Esophagus muscularis mucosa (tissue), 4 donors: ENCODE data around the gene ACOXL. TPM values are rescaled to one million over a fixed set of nuclear protein-coding genes. Genes with fewer than 3 reads are reported as not detected.
A peak's percentile ranks its signal among the peaks of the same experiment; 100 is the strongest.

Experiments used
- DNase-seq: peaks from one replicate; pipeline ENCODE4 v3.0.0-alpha.2; 2017; ENCODE audit errors: extremely low spot score
- H3K27ac ChIP-seq, 4 donors: fragments of 200-600 bp; sonication (generic); replicated peaks in 1 of 4; 1 replicate in 3 of 4; 2 replicates in 1 of 4; pipeline ENCODE4 v1.5.1; 2016 to 2019; ENCODE audit warnings: mild to moderate bottlenecking in 1 of 4
- H3K27me3 ChIP-seq, 4 donors: fragments of 200-600 bp; sonication (generic); one replicate each; pipeline versions ENCODE4 v1.5.1 to v1.6.0; 2016 to 2019
- H3K36me3 ChIP-seq, 4 donors: fragments of 200-600 bp; sonication (generic); one replicate each; pipeline ENCODE4 v1.5.1; 2016 to 2019
- H3K4me1 ChIP-seq, 4 donors: fragments of 200-600 bp; sonication (generic); one replicate each; pipeline ENCODE4 v1.5.1; 2016 to 2019
- H3K4me3 ChIP-seq, 4 donors: fragments of 200-600 bp; sonication (generic); 1 replicate in 2 of 4; 2 replicates in 2 of 4; pipeline ENCODE4 v1.5.1; 2016 to 2019; ENCODE audit warnings: mild to moderate bottlenecking in 4 of 4, moderate library complexity in 1 of 4
- H3K9me3 ChIP-seq, 4 donors: fragments of 200-600 bp; sonication (generic); 1 replicate in 3 of 4; 2 replicates in 1 of 4; pipeline ENCODE4 v1.5.1; 2016 to 2019
- CTCF ChIP-seq, 3 experiments: fragments of 200-600 bp in 2 of 3; fragments of 450-650 bp in 1 of 3; sonication (generic) in 2 of 3; IDR thresholded peaks; one replicate each; pipeline ENCODE4 v1.5.1; 2017 to 2019; ENCODE audit warnings: antibody characterized with exemption in 3 of 3, mild to moderate bottlenecking in 2 of 3, moderate library complexity in 1 of 3
- EP300 ChIP-seq: sonication (generic); formaldehyde crosslinking; IDR thresholded peaks from one replicate; pipeline ENCODE4 v1.6.1; 2017; ENCODE audit warnings: antibody characterized with exemption
- POLR2A ChIP-seq: fragments of 450-650 bp; IDR thresholded peaks from one replicate; pipeline ENCODE4 v1.6.1; 2017; ENCODE audit warnings: antibody characterized with exemption, moderate library complexity, mild to moderate bottlenecking, low read depth
- POLR2AphosphoS5 ChIP-seq, 2 donors: sonication (generic); formaldehyde crosslinking; IDR thresholded peaks; one replicate each; pipeline ENCODE4 v1.6.1; 2017; ENCODE audit warnings: antibody characterized with exemption in 2 of 2
- WGBS: methylation state at CpG from one replicate; pipeline ENCODE4 v1.1.5; 2018; 5-methylcytosine and 5-hydroxymethylcytosine counted together
- intact Hi-C: fragments of 100-400 bp; cut with DNase I; formaldehyde crosslinking; loops from one replicate; pipeline ENCODE4 v1.15.1; 2023
- total RNA-seq, 4 donors: library from RNA; depleted of rRNA; stranded (reverse); fragments of >200 nt; gene quantifications; one replicate each; pipeline versions ENCODE4 v1.1.0 to v1.2.1, GENCODE V29; 2016

Gene ACOXL
- total RNA-seq, 4 donors from 2014 or later = not detected

GRCh38 chr2:110993557-110994231 lies 261.3 kb downstream of the ACOXL start:
- H3K36me3 ChIP-seq = no peaks in the 10 kb centered on the region
- H3K27ac ChIP-seq = no peak overlapping the region
- no peaks in the 10 kb centered on the region for H3K27me3 ChIP-seq
- DNase-seq = peak; percentile 62
- no peak overlapping the region for H3K4me3 ChIP-seq
- TF ChIP-seq EP300 (no peak), POLR2A (no peak), POLR2AphosphoS5 (IDR thresholded peaks at IDR 0.05) (peak in 1 of 2 donors; percentile 23)
- 45% methylated on average over 4 of the region's 4 CpGs for WGBS
- peaks cover 0 to 24% (median 22%) of the 10 kb centered on the region in 4 donors for H3K4me1 ChIP-seq
- intact Hi-C loops = no loop called here
- H3K9me3 ChIP-seq = no peaks in the 10 kb centered on the region

- 32% methylated on average over 5 of the region's 5 CpGs for WGBS
- intact Hi-C loops = no loop called here
Measured at GRCh38 chr2:110994250-110994961, 262.0 kb downstream of the ACOXL start.

GRCh38 chr2:110995911-110996310 lies 263.5 kb downstream of the ACOXL start:
- intact Hi-C loops = no loop called here
- Histone ChIP-seq H3K9me3 (no peaks in the 10 kb centered on the region), H3K27ac (no peak overlapping the region), H3K4me3 (no peak overlapping the region), H3K4me1 (peaks cover 0 to 24% (median 22%) of the 10 kb centered on the region in 4 donors), H3K36me3 (no peaks in the 10 kb centered on the region), H3K27me3 (no peaks in the 10 kb centered on the region)
- TF ChIP-seq EP300 (no peak), CTCF (IDR thresholded peaks at IDR 0.05) (no peak), POLR2AphosphoS5 (IDR thresholded peaks at IDR 0.05) (no peak), POLR2A (no peak)
- DNase-seq = no peak
- 79% methylated on average over 6 of the region's 6 CpGs for WGBS

More at GRCh38 chr2:110994250-110994961, 262.0 kb downstream of the ACOXL start:
- no peaks in the 10 kb centered on the region for H3K27me3 ChIP-seq
- H3K9me3 ChIP-seq = no peaks in the 10 kb centered on the region
- TF ChIP-seq POLR2A (no peak), POLR2AphosphoS5 (IDR thresholded peaks at IDR 0.05) (no peak), EP300 (no peak), CTCF (IDR thresholded peaks at IDR 0.05) (no peak)
- H3K4me3 ChIP-seq = no peak overlapping the region
- DNase-seq = no peak
- peaks cover 0 to 24% (median 22%) of the 10 kb centered on the region in 4 donors for H3K4me1 ChIP-seq
- no peaks in the 10 kb centered on the region for H3K36me3 ChIP-seq
- no peak overlapping the region for H3K27ac ChIP-seq

GRCh38 chr2:110997331-110998045 lies 265.1 kb downstream of the ACOXL start:
- no peaks in the 10 kb centered on the region for H3K27me3 ChIP-seq
- TF ChIP-seq EP300 (no peak), POLR2A (no peak), POLR2AphosphoS5 (IDR thresholded peaks at IDR 0.05) (no peak), CTCF (IDR thresholded peaks at IDR 0.05) (no peak)
- no peak for DNase-seq
- no peak overlapping the region for H3K4me3 ChIP-seq
- H3K36me3 ChIP-seq = no peaks in the 10 kb centered on the region
- 68% methylated on average over 6 of the region's 6 CpGs for WGBS
- no peak overlapping the region for H3K27ac ChIP-seq
- H3K9me3 ChIP-seq = no peaks in the 10 kb centered on the region
- H3K4me1 ChIP-seq = peaks cover 0 to 16% (median 14%) of the 10 kb centered on the region in 4 donors
- intact Hi-C loops = no loop called here

GRCh38 chr2:110998311-110998710 lies 265.9 kb downstream of the ACOXL start:
- H3K27me3 ChIP-seq = no peaks in the 10 kb centered on the region
- no peak overlapping the region for H3K4me3 ChIP-seq
- H3K36me3 ChIP-seq = no peaks in the 10 kb centered on the region
- intact Hi-C loops = no loop called here
- no peaks in the 10 kb centered on the region for H3K9me3 ChIP-seq
- H3K4me1 ChIP-seq = peaks cover 0 to 13% (median 11%) of the 10 kb centered on the region in 4 donors
- DNase-seq = no peak
- H3K27ac ChIP-seq = no peak overlapping the region
- no peak for TF ChIP-seq POLR2A
- TF ChIP-seq EP300 = no peak
- TF ChIP-seq CTCF (IDR thresholded peaks at IDR 0.05) = no peak
- TF ChIP-seq POLR2AphosphoS5 (IDR thresholded peaks at IDR 0.05) = no peak
- 65% methylated on average over 4 of the region's 4 CpGs for WGBS
